Activated CD4-positive, alpha-beta T cell treated with anti-CD3 and anti-CD28 coated beads for 36 hours (primary cell): Measurements from ENCODE around the gene ZNF792. TPM values are rescaled to one million over a fixed set of nuclear protein-coding genes. Genes with fewer than 3 reads are reported as not detected.
A peak's percentile ranks its signal among the peaks of the same experiment; 100 is the strongest.
"Not testable (repeated sequence)": the region's sequence is repeated elsewhere in the genome, so short reads cannot be mapped to it uniquely, and the experiment has no call there.

ENCODE experiments used
- ATAC-seq: fragments of 200-7000 bp; cut with Tn5 transposase; one replicate; pipeline ENCODE4 v1.10.0; 2021; ENCODE audit warnings: mild to moderate bottlenecking, moderate library complexity
- CTCF ChIA-PET: fragments of 350-600 bp; sonication (Branson Sonifier 250); formaldehyde crosslinking; loops from one replicate; lab custom pipeline; 2021; ENCODE audit warnings: antibody characterized with exemption; lab: Charles Lee
- POLR2A ChIA-PET: fragments of 350-600 bp; sonication (Branson Sonifier 250); formaldehyde crosslinking; loops from one replicate; lab custom pipeline; 2021; ENCODE audit warnings: antibody characterized with exemption, inconsistent platforms; lab: Charles Lee
- DNase-seq: peaks from one replicate; pipeline ENCODE4 v3.0.0-alpha.2; 2020
- H3K27ac Mint-ChIP-seq: one replicate; pipeline ENCODE4 v1.8.0; 2021; ENCODE audit warnings: mixed read lengths
- H3K27me3 Mint-ChIP-seq: one replicate; pipeline ENCODE4 v1.8.0; 2021; ENCODE audit warnings: mixed read lengths
- H3K36me3 Mint-ChIP-seq: one replicate; pipeline ENCODE4 v1.8.0; 2021; ENCODE audit warnings: low read depth, mixed read lengths
- H3K4me1 Mint-ChIP-seq: one replicate; pipeline ENCODE4 v1.8.0; 2021; ENCODE audit warnings: mixed read lengths
- H3K4me3 Mint-ChIP-seq: one replicate; pipeline ENCODE4 v1.8.0; 2021; ENCODE audit warnings: mild to moderate bottlenecking, moderate library complexity, mixed read lengths
- H3K9me3 Mint-ChIP-seq: one replicate; pipeline ENCODE4 v1.8.0; 2021; ENCODE audit warnings: low read depth, mixed read lengths
- intact Hi-C, 2 experiments: fragments of 100-400 bp; cut with DNase I in 1 of 2; cut with micrococcal nuclease in 1 of 2; formaldehyde crosslinking; loops; one replicate each; pipeline versions ENCODE4 v1.14.2 to v1.15.1; 2022 to 2024; cut with DNase I, micrococcal nuclease
- total RNA-seq, 2 experiments: library from RNA; stranded (reverse); gene quantifications; one replicate each; pipeline ENCODE4 v1.2.3, GENCODE V29; 2021

Gene ZNF792
- total RNA-seq, 2 experiments from 2014 or later = 5.6 to 5.7 TPM

DNA sequence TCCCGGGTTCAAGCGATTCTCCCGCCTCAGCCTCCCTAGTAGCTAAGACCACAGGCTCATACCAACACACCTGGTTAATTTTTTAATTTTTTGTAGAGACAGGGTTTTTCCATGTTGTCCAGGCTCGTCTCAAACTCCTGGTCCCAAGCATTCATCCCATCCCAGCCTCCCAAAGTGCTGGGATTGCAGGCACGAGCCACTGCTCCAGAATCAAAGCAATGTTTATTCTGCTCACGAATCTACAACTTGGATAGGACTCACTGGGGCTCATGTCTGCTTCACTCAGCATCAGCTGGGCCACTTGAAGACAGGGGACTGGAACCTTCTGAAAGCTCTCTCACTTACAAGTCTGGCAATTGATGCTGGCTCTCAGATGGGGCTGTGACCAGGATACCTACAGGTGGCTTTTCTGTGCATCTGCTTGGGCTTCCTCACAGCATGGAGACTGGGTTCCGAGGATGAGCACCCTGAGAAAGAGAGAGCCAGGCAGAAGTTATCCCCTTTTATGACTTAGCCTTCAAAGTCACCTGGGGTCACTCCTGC, 8.2 kb upstream of the ZNF792 start:
- Mint-ChIP-seq H3K27ac (no peak overlapping the region), H3K36me3 (peaks cover 3% of the 10 kb centered on the region), H3K4me1 (peaks cover 36% of the 10 kb centered on the region), H3K9me3 (peaks cover 28% of the 10 kb centered on the region), H3K27me3 (no peaks in the 10 kb centered on the region), H3K4me3 (no peak overlapping the region)
- ChIA-PET CTCF (interaction anchor here (0.7 to 6.4 kb wide), 20 partner anchors 9 to 299 kb away, joined by 3 to 124 read pairs (median 4); partner anchors contain the start of genes GRAMD1A and ZNF30), POLR2A (interaction anchor here (3.5 kb wide), 1 partner anchor 28 kb away, joined by 14 read pairs; the partner anchor contains the start of gene GRAMD1A)
- DNase-seq (no peak), ATAC-seq (no peak)
- intact Hi-C loops = loop anchor here (2.0 to 5.0 kb wide), 3 partner anchors 17 to 295 kb away; partner anchors contain the start of genes FXYD7 (in 1 of the 2), SCGB2B2 (in 1 of the 2) and ZNF302 (in 1 of the 2)

DNA sequence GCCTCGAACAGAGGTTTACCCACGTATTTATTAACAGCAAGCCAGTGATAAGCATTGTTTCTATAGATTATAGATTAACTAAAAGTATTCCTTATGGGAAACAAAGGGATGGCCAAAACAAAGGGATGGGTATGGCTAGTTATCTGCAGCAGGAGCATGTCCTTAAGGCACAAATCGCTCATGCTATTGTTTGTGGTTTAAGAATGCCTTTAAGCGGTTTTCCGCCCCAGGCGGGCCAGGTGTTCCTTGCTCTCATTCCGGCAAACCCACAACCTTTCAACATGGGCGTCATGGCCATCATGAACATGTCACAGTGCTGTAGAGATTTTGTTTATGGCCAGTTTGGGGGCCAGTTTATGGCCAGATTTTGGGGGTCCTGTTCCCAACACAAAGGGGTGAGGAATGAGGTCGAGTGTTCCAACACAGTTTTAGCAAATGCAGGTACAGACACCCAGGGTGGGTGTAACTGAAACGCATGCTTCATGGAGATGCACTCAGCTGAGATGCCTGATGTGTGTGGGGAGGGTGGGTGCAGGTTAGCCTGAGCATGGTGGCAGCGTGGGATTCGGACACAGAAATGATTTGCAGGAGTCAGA, 6.3 kb upstream of the ZNF792 start:
- H3K4me3 Mint-ChIP-seq, H3K27me3 Mint-ChIP-seq, H3K27ac Mint-ChIP-seq, DNase-seq, POLR2A ChIA-PET, H3K36me3 Mint-ChIP-seq, ATAC-seq: not testable (repeated sequence)
- CTCF ChIA-PET = interaction anchor here (0.6 to 6.4 kb wide), 3 partner anchors 40 to 1893 kb away, joined by 3 to 124 read pairs (median 24); no protein-coding TSS in a partner anchor
- Mint-ChIP-seq H3K9me3 (peaks cover 32% of the 10 kb centered on the region), H3K4me1 (peaks cover 28% of the 10 kb centered on the region)
- intact Hi-C loops = loop anchor here in 1 of 2 experiments (5.0 kb wide), 2 partner anchors 172 to 293 kb away; partner anchors contain the start of genes FXYD7, SCGB2B2 and ZNF302

DNA sequence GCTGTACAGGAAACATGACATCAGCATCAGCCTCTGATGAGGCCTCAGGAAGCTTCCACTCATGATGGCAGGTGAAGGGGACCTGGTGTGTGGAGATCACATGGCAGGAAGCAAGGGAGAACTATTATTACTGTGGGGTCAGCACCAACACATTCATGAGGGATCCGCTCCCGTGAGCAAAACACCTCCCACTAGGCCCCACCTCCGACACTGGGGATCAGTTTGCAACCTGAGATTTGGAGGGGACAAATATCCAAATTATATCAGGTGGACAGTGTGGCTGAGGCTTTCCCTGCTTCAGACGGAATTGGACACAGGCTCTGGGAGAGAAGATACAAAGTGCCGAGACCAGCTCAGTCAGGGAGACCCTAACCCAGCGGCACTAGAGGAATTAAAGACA, 5.7 kb upstream of the ZNF792 start:
- Mint-ChIP-seq H3K9me3 (peaks cover 32% of the 10 kb centered on the region), H3K36me3 (peaks cover 10% of the 10 kb centered on the region), H3K27me3 (no peaks in the 10 kb centered on the region), H3K4me3 (no peak overlapping the region), H3K4me1 (peaks cover 22% of the 10 kb centered on the region), H3K27ac (no peak overlapping the region)
- intact Hi-C loops = loop anchor here in 1 of 2 experiments (5.0 kb wide), 2 partner anchors 173 to 292 kb away; partner anchors contain the start of genes FXYD7, SCGB2B2 and ZNF302
- ChIA-PET CTCF (interaction anchor here (4.4 kb wide), 1 partner anchor 44 kb away, joined by 24 read pairs; no protein-coding TSS in a partner anchor), POLR2A (no interaction called here)
- DNase-seq = no peak
- no peak for ATAC-seq

DNA sequence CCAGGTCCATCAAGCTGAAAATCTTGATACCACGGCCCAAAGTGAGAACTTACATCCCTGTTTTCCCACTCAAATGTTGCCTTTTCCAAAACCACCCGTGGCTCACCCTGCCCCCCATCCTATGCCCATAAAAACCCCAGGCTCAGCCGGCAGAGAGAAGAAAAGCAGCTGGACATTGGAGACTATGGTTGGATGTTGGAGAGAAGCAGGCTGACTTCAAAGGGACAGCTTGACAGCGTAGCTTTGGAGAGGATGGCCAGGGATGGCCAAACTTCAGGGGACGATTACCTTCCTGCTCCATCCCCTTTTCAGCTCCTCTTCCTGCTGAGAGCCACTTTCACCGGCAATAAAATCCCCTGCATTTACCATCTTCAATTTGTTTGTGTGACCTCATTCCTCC, 3.5 kb upstream of the ZNF792 start:
- H3K27ac Mint-ChIP-seq = no peak overlapping the region
- H3K4me1 Mint-ChIP-seq = peaks cover 11% of the 10 kb centered on the region
- peaks cover 18% of the 10 kb centered on the region for H3K36me3 Mint-ChIP-seq
- peaks cover 36% of the 10 kb centered on the region for H3K9me3 Mint-ChIP-seq
- H3K4me3 Mint-ChIP-seq = no peak overlapping the region
- ChIA-PET POLR2A (interaction anchor here (1.1 kb wide), 1 partner anchor 52 kb away, joined by 3 read pairs; no protein-coding TSS in a partner anchor), CTCF (interaction anchor here (1.0 to 4.4 kb wide), 5 partner anchors 9 to 77 kb away, joined by 3 to 24 read pairs (median 4); no protein-coding TSS in a partner anchor)
- no peak for DNase-seq
- intact Hi-C loops = no loop called here
- ATAC-seq = no peak
- H3K27me3 Mint-ChIP-seq = no peaks in the 10 kb centered on the region

DNA sequence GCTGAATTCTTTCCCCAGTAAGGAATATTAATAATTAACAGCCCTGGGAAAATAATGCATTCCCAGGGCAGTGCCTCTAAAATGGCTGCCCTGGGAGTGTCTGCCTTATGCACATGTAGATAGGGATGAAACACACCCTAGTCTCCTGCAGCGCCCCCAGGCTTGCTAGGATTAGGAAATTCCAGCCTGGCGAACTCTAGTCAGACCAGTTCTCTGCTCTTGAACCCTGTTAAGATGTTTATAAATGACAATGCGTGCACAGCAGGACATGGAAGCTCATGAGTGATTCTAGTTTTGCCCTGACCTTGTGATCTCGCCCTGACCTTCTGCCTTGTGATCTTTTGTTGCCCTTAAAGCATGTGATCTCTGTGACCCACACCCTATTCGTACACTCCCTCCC, 1.5 kb upstream of the ZNF792 start:
- H3K27me3 Mint-ChIP-seq, DNase-seq, intact Hi-C loops, POLR2A ChIA-PET, CTCF ChIA-PET, H3K27ac Mint-ChIP-seq, ATAC-seq, H3K4me3 Mint-ChIP-seq: not testable (repeated sequence)
- Mint-ChIP-seq H3K4me1 (peaks cover 24% of the 10 kb centered on the region), H3K9me3 (peaks cover 46% of the 10 kb centered on the region), H3K36me3 (peaks cover 37% of the 10 kb centered on the region)

DNA sequence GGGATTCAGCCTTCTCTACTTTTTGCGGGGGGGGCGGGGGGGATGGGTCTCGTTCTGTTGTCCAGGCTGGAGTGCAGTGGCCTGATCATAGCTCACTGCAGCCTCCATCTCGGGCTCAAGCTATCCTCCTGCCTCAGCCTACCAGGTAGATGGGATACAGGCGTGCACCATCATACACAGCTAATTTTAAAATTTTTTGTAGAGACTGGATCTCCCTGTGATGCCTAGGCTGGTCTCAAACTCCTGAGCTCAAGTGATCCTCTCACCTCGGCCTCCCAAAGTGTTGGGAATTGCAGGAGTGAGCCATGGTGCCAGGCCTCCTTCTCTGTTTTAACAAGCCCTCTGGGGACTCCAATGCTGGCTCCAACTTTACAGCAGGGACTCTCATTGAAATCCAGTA, 569 bp upstream of the ZNF792 start:
- no peak overlapping the region for H3K27ac Mint-ChIP-seq
- ATAC-seq (no peak), DNase-seq (no peak)
- H3K36me3 Mint-ChIP-seq = peaks cover 46% of the 10 kb centered on the region
- peak overlapping the region; percentile 62 for H3K4me3 Mint-ChIP-seq
- no peaks in the 10 kb centered on the region for H3K27me3 Mint-ChIP-seq
- intact Hi-C loops = loop anchor here in 1 of 2 experiments (5.0 kb wide), 1 partner anchor 38 kb away; the partner anchor contains the start of gene GRAMD1A
- POLR2A ChIA-PET = no interaction called here
- CTCF ChIA-PET = interaction anchor here (1.6 kb wide), 1 partner anchor 79 kb away, joined by 3 read pairs; no protein-coding TSS in a partner anchor
- peaks cover 24% of the 10 kb centered on the region for H3K4me1 Mint-ChIP-seq
- H3K9me3 Mint-ChIP-seq = peaks cover 50% of the 10 kb centered on the region

DNA sequence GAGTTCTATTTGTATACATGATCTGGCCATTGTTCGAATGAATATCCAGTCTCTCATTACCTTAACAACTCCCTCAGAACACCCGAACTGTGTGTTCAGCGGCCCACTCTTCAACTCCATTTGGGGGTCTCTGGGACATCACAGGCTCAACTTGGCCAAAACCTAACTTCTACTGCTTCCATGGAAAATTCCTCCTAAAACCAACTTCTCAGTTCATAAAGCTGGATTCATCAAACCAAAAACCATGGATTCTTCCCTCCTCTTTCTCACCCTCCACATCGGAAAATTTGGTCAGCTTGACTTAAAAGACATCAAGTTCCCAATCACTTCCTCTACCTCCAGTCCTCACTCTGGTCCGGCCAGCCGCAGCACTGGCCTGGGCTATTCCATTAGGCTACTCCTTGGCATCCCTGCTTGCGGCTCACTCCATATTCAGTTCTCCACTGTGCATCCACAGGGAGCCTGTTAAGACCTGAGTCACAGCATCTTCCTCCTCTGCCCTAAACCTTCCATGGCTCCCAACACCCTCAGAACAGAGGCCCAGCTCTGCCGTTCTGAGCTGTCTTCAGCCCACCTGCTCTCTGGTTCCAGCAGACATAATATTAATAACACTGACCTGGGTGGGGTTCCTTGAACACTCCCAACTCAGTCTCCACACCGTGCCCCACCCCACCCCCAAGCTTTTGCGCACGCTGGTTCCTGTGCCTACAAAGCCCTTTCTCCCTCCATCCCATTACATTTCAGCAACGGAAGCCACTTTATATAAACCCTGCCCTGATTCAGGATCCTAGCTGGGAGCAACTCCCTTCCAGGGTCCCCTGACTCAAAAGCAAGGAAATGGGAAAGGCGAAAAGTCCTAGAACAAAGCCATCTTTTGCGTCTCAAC, 1.1 kb downstream of the ZNF792 start:
- H3K36me3 Mint-ChIP-seq = peaks cover 63% of the 10 kb centered on the region
- DNase-seq (peak; percentile 27), ATAC-seq (no peak)
- H3K4me1 Mint-ChIP-seq = peaks cover 24% of the 10 kb centered on the region
- peak overlapping the region; percentile 64 for H3K27ac Mint-ChIP-seq
- ChIA-PET POLR2A (no interaction called here), CTCF (interaction anchor here (0.7 to 1.8 kb wide), 4 partner anchors 10 to 543 kb away, joined by 3 to 10 read pairs (median 4); no protein-coding TSS in a partner anchor)
- H3K9me3 Mint-ChIP-seq = peaks cover 53% of the 10 kb centered on the region
- H3K27me3 Mint-ChIP-seq = no peaks in the 10 kb centered on the region
- peak overlapping the region; percentile 76 for H3K4me3 Mint-ChIP-seq
- intact Hi-C loops = loop anchor here (2.0 to 5.0 kb wide), 2 partner anchors 36 to 39 kb away; partner anchors contain the start of genes GRAMD1A (in 1 of the 2) and ZNF30 (in 1 of the 2)

DNA sequence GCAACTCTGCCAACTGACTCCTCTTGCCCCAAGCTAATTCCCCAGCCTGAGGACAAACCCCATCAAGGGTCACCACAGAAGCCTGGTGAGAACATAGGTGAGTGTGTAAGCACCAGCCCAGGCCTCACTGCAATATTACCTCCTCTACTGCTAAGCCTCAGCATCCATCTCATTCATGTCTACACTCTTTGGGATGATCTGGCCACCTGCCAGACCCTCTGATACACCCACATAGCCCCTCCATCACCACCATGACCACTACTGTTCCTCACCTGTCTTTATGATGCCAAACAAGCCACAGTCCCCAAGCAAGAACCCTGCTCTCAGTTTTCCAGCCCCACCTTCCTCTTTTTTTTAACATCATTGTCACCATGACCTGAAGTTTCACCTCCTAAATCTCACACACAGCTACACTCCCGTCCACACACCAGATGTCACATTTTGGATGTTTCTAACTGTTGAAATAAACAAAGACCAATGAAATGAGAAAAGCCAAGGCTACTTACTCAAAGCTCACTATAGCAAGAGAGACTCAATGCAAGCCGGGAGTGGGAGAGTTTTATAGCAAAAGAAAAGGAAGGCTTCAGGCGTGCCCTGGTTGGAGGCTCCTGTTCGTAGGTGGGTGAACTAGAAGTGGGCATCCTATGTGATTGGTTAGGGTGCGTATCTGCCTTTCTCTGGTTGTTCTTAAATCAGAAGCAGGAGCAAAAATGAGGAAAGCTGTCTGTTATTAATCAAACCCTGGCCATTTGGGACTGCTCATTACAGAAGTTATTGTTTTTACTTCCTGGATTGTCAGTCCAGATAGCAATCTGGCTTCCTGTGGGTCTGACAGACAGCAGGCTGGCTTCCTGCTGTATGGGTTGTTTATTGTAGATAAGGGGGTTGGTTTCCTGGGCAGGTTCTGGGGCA, 2.0 kb downstream of the ZNF792 start:
- Mint-ChIP-seq H3K4me3 (peak overlapping the region; percentile 76), H3K9me3 (peaks cover 52% of the 10 kb centered on the region), H3K27me3 (no peaks in the 10 kb centered on the region), H3K4me1 (peaks cover 24% of the 10 kb centered on the region), H3K36me3 (peaks cover 71% of the 10 kb centered on the region), H3K27ac (peak overlapping the region; percentile 64)
- intact Hi-C loops = loop anchor here (2.0 to 5.0 kb wide), 2 partner anchors 35 to 40 kb away; partner anchors contain the start of genes GRAMD1A (in 1 of the 2) and ZNF30 (in 1 of the 2)
- CTCF ChIA-PET = interaction anchor here (1.2 to 1.8 kb wide), 2 partner anchors 11 to 44 kb away, joined by 3 to 10 read pairs; no protein-coding TSS in a partner anchor
- DNase-seq (peak; percentile 20), ATAC-seq (no peak)
- POLR2A ChIA-PET = no interaction called here

DNA sequence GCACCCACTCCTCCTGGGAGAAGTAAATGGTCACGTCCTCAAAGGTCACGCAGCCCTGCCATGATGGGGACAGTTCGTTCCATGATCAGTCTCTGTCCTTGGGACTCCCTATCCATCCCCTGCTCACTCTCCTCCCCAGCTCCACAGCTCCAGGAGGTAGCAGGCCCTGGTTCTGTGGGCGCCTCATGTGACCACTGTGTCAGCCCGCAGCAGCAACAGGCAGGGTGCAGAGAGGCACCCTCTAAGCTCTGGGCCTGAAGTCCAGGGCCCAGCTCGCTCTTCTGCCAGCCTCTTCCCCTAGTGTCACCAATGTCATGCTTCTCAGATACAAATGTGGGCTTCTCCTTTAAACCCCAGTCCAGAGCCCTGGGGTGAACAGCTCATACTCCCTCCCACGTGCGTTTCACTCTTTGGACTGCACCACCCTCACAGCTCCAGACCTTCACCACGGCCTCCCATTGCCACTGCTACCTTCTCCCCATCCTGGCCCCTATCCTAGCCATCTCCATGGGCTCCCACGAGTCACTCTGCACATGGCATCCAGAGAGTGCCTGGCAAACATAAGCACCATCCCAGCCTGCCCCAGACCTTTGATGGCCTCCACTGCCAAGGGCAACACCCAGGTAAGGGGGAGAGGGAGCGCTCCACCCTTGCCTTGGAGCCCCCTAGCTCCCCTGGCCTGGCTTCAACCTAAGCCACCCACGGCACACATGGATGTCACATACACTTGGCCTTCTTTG, 2.9 kb downstream of the ZNF792 start:
- POLR2A ChIA-PET = no interaction called here
- CTCF ChIA-PET = interaction anchor here (0.7 to 1.2 kb wide), 2 partner anchors 45 to 602 kb away, joined by 3 to 4 read pairs; no protein-coding TSS in a partner anchor
- H3K9me3 Mint-ChIP-seq = peaks cover 52% of the 10 kb centered on the region

More for the DNA sequence above, 2.9 kb downstream of the ZNF792 start:
- intact Hi-C loops = loop anchor here in 1 of 2 experiments (5.0 kb wide), 1 partner anchor 41 kb away; the partner anchor contains the start of gene GRAMD1A
- H3K27me3 Mint-ChIP-seq = no peaks in the 10 kb centered on the region
- DNase-seq (no peak), ATAC-seq (no peak)
- H3K27ac Mint-ChIP-seq = peak overlapping the region; percentile 28
- peaks cover 24% of the 10 kb centered on the region for H3K4me1 Mint-ChIP-seq
- no peak overlapping the region for H3K4me3 Mint-ChIP-seq
- peaks cover 75% of the 10 kb centered on the region for H3K36me3 Mint-ChIP-seq
